SK-N-SH treated with all-trans-retinoic acid at 6 μM for 48 hours (cell line): ENCODE measurements around the gene ZNF584.
A peak's percentile ranks its signal among the peaks of the same experiment; 100 is the strongest.

ENCODE experiments used
- ATAC-seq: fragments of 200-7000 bp; cut with Tn5 transposase; 3 replicates; pipeline ENCODE4 v1.9.1; 2020; ENCODE audit warnings: mild to moderate bottlenecking, moderate library complexity
- ARNTL ChIP-seq: fragments of 450-650 bp; formaldehyde crosslinking; IDR thresholded peaks from 2 replicates; pipeline ENCODE4 v1.5.0; 2020; ENCODE audit warnings: low read depth, mild to moderate bottlenecking, moderate library complexity, borderline replicate concordance
- BACH2 ChIP-seq: fragments of 250-450 bp; sonication (Bioruptor Pico); IDR thresholded peaks from 2 replicates; pipeline ENCODE4 v1.9.0; 2021; ENCODE audit warnings: mild to moderate bottlenecking, borderline replicate concordance
- CSDC2 ChIP-seq: fragments of 250-450 bp; sonication (Bioruptor Pico); IDR thresholded peaks from 2 replicates; pipeline ENCODE4 v1.5.0; 2020; ENCODE audit warnings: mild to moderate bottlenecking, moderate library complexity
- ESRRG ChIP-seq: fragments of 250-450 bp; sonication (Bioruptor Pico); IDR thresholded peaks from 2 replicates; pipeline ENCODE4 v1.6.1; 2021; ENCODE audit warnings: mild to moderate bottlenecking
- GLIS3 ChIP-seq: fragments of 250-450 bp; sonication (Bioruptor Pico); IDR thresholded peaks from 2 replicates; pipeline ENCODE4 v1.5.0; 2020; ENCODE audit warnings: mild to moderate bottlenecking, moderate library complexity
- ISL1 ChIP-seq: fragments of 250-450 bp; sonication (Bioruptor Pico); IDR thresholded peaks from 2 replicates; pipeline ENCODE4 v2.1.2; 2022; ENCODE audit warnings: mild to moderate bottlenecking, moderate library complexity
- OSR1 ChIP-seq: fragments of 250-450 bp; sonication (Bioruptor Pico); IDR thresholded peaks from 2 replicates; pipeline ENCODE4 v1.8.0; 2022; ENCODE audit warnings: moderate library complexity, mild to moderate bottlenecking, inconsistent platforms
- PPARA ChIP-seq: fragments of 250-450 bp; sonication (Bioruptor Pico); IDR thresholded peaks from 2 replicates; pipeline ENCODE4 v1.5.0; 2020; ENCODE audit warnings: mild to moderate bottlenecking, borderline replicate concordance
- RARB ChIP-seq: fragments of 250-450 bp; sonication (Bioruptor Pico); IDR thresholded peaks from 2 replicates; pipeline ENCODE4 v1.8.0; 2021; ENCODE audit warnings: mild to moderate bottlenecking, moderate library complexity
- SNAI2 ChIP-seq: fragments of 250-450 bp; sonication (Bioruptor Pico); IDR thresholded peaks from 2 replicates; pipeline ENCODE4 v1.5.0; 2020; ENCODE audit warnings: mild to moderate bottlenecking, moderate library complexity
- TCF4 ChIP-seq: fragments of 250-450 bp; sonication (Bioruptor Pico); IDR thresholded peaks from 2 replicates; pipeline ENCODE4 v1.8.0; 2021; ENCODE audit warnings: mild to moderate bottlenecking, moderate library complexity, borderline replicate concordance
- TOX ChIP-seq: fragments of 250-450 bp; sonication (Bioruptor Pico); IDR thresholded peaks from 2 replicates; pipeline ENCODE4 v1.8.0; 2021; ENCODE audit warnings: mild to moderate bottlenecking, moderate library complexity, borderline replicate concordance
- ZC3H10 ChIP-seq: fragments of 250-450 bp; sonication (Bioruptor Pico); IDR thresholded peaks from 2 replicates; pipeline ENCODE4 v1.5.1; 2021; ENCODE audit warnings: mild to moderate bottlenecking, moderate library complexity
- ZFP3 ChIP-seq: fragments of 250-450 bp; sonication (Bioruptor Pico); IDR thresholded peaks from 2 replicates; pipeline ENCODE4 v1.5.0; 2020; ENCODE audit warnings: mild to moderate bottlenecking, moderate library complexity
- ZFP30 ChIP-seq: fragments of 450-650 bp; formaldehyde crosslinking; IDR thresholded peaks from 2 replicates; pipeline ENCODE4 v1.5.0; 2022; ENCODE audit warnings: mild to moderate bottlenecking, moderate library complexity
- ZNF565 ChIP-seq: fragments of 450-650 bp; formaldehyde crosslinking; conservative IDR thresholded peaks from 2 replicates; pipeline ENCODE4 v1.5.0; 2020; ENCODE audit warnings: low read depth, mild to moderate bottlenecking, moderate library complexity
- ZNF70 ChIP-seq: fragments of 450-650 bp; formaldehyde crosslinking; IDR thresholded peaks from 2 replicates; pipeline ENCODE4 v1.5.0; 2020; ENCODE audit warnings: mild to moderate bottlenecking, moderate library complexity
- ZNF8 ChIP-seq: fragments of 450-650 bp; formaldehyde crosslinking; IDR thresholded peaks from 2 replicates; pipeline ENCODE4 v1.5.0; 2020; ENCODE audit warnings: mild to moderate bottlenecking, moderate library complexity
- TF ChIP-seq, protein P1 (sequence below): fragments of 250-450 bp; sonication (Bioruptor Pico); IDR thresholded peaks from 2 replicates; pipeline ENCODE4 v1.8.0; 2020; ENCODE audit warnings: mild to moderate bottlenecking, moderate library complexity, borderline replicate concordance
- TF ChIP-seq, protein P2 (sequence below): fragments of 250-450 bp; sonication (Bioruptor Pico); IDR thresholded peaks from 2 replicates; pipeline ENCODE4 v1.8.0; 2021; ENCODE audit warnings: low read depth, mild to moderate bottlenecking, moderate library complexity, borderline replicate concordance
- TF ChIP-seq, protein P3 (sequence below): fragments of 250-450 bp; sonication (Bioruptor Pico); IDR thresholded peaks from 2 replicates; pipeline ENCODE4 v1.5.1; 2021; ENCODE audit warnings: mild to moderate bottlenecking, moderate library complexity
- TF ChIP-seq, protein P4 (sequence below): fragments of 250-450 bp; sonication (Bioruptor Pico); IDR thresholded peaks from 2 replicates; pipeline ENCODE4 v1.5.1; 2020; ENCODE audit warnings: low read depth, mild to moderate bottlenecking, moderate library complexity

Gene ZNF584

GRCh38 chr19:58453743-58454142 lies 45.3 kb downstream of the ZNF584 start (continued):
- TF ChIP-seq, protein P1, sequence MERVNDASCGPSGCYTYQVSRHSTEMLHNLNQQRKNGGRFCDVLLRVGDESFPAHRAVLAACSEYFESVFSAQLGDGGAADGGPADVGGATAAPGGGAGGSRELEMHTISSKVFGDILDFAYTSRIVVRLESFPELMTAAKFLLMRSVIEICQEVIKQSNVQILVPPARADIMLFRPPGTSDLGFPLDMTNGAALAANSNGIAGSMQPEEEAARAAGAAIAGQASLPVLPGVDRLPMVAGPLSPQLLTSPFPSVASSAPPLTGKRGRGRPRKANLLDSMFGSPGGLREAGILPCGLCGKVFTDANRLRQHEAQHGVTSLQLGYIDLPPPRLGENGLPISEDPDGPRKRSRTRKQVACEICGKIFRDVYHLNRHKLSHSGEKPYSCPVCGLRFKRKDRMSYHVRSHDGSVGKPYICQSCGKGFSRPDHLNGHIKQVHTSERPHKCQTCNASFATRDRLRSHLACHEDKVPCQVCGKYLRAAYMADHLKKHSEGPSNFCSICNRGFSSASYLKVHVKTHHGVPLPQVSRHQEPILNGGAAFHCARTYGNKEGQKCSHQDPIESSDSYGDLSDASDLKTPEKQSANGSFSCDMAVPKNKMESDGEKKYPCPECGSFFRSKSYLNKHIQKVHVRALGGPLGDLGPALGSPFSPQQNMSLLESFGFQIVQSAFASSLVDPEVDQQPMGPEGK (CRISPR knock-in tag) = no peak
- TF ChIP-seq, protein P2, sequence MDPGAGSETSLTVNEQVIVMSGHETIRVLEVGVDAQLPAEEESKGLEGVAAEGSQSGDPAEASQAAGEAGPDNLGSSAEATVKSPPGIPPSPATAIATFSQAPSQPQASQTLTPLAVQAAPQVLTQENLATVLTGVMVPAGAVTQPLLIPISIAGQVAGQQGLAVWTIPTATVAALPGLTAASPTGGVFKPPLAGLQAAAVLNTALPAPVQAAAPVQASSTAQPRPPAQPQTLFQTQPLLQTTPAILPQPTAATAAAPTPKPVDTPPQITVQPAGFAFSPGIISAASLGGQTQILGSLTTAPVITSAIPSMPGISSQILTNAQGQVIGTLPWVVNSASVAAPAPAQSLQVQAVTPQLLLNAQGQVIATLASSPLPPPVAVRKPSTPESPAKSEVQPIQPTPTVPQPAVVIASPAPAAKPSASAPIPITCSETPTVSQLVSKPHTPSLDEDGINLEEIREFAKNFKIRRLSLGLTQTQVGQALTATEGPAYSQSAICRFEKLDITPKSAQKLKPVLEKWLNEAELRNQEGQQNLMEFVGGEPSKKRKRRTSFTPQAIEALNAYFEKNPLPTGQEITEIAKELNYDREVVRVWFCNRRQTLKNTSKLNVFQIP = no peak
- TF ChIP-seq ARNTL (CRISPR knock-in tag) (no peak), OSR1 (CRISPR knock-in tag) (no peak), BACH2 (CRISPR knock-in tag) (no peak), ZNF565 (no peak)
- TF ChIP-seq, all 23 proteins: peak for 0

GRCh38 chr19:58455306-58455705 lies 46.9 kb downstream of the ZNF584 start:
- TF ChIP-seq OSR1 (CRISPR knock-in tag) (no peak), ZNF70 (CRISPR knock-in tag) (no peak), ISL1 (CRISPR knock-in tag) (no peak), ESRRG (CRISPR knock-in tag) (no peak), ZNF8 (CRISPR knock-in tag) (no peak)
- no peak for ATAC-seq

- no peak for ATAC-seq
- no peak for TF ChIP-seq CSDC2 (CRISPR knock-in tag)
- no peak for TF ChIP-seq OSR1 (CRISPR knock-in tag)
- no peak for TF ChIP-seq ZNF8 (CRISPR knock-in tag)
- no peak for TF ChIP-seq RARB (CRISPR knock-in tag)
- TF ChIP-seq, protein P3, sequence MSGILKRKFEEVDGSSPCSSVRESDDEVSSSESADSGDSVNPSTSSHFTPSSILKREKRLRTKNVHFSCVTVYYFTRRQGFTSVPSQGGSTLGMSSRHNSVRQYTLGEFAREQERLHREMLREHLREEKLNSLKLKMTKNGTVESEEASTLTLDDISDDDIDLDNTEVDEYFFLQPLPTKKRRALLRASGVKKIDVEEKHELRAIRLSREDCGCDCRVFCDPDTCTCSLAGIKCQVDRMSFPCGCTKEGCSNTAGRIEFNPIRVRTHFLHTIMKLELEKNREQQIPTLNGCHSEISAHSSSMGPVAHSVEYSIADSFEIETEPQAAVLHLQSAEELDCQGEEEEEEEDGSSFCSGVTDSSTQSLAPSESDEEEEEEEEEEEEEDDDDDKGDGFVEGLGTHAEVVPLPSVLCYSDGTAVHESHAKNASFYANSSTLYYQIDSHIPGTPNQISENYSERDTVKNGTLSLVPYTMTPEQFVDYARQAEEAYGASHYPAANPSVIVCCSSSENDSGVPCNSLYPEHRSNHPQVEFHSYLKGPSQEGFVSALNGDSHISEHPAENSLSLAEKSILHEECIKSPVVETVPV = no peak
Observed at GRCh38 chr19:58456111-58456510, 47.7 kb downstream of the ZNF584 start.

GRCh38 chr19:58460039-58460438 lies 51.6 kb downstream of the ZNF584 start:
- no peak for ATAC-seq
- TF ChIP-seq SNAI2 (CRISPR knock-in tag) (no peak), ZFP3 (CRISPR knock-in tag) (no peak), BACH2 (CRISPR knock-in tag) (no peak), ARNTL (CRISPR knock-in tag) (no peak), ISL1 (CRISPR knock-in tag) (no peak), GLIS3 (CRISPR knock-in tag) (no peak), ESRRG (CRISPR knock-in tag) (no peak), CSDC2 (CRISPR knock-in tag) (no peak), OSR1 (CRISPR knock-in tag) (no peak), TOX (CRISPR knock-in tag) (no peak), TCF4 (CRISPR knock-in tag) (no peak), ZC3H10 (CRISPR knock-in tag) (no peak), PPARA (CRISPR knock-in tag) (no peak), ZFP30 (no peak), ZNF565 (no peak)

DNA sequence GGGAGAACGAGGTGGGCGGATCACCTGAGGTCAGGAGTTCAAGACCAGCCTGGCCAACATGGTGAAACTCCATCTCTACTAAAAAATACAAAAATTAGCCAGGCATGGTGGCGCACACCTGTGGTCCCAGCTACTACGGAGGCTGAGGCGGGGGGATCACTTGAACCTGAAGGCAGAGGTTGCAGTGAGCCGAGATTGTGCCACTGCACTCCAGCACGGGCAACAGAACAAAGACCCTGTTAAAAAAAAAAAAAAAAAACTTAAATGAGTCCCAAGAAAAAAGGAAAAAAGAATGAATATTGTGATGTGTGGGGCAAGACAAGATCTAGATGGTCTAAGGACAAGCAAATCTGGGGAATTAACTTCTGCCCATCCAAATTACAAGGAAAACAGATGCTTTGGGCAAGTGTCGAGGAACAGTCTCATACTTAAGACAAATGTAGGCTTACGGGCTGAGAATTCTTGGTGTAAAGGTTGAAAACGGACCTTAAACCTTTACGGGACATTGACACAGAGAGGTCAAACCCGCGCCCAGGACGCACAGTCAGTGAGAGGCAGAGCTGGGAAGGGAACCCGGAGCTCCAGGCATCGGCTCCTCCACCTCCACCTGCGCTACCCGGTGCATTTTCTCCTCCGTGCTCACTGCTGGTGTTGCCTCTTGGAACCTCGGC lies 57.8 kb downstream of the ZNF584 start:
- ATAC-seq = peak; percentile 44
- TF ChIP-seq ZNF8 (CRISPR knock-in tag) = no peak
- TF ChIP-seq ZFP30 = no peak
- TF ChIP-seq, protein P4, sequence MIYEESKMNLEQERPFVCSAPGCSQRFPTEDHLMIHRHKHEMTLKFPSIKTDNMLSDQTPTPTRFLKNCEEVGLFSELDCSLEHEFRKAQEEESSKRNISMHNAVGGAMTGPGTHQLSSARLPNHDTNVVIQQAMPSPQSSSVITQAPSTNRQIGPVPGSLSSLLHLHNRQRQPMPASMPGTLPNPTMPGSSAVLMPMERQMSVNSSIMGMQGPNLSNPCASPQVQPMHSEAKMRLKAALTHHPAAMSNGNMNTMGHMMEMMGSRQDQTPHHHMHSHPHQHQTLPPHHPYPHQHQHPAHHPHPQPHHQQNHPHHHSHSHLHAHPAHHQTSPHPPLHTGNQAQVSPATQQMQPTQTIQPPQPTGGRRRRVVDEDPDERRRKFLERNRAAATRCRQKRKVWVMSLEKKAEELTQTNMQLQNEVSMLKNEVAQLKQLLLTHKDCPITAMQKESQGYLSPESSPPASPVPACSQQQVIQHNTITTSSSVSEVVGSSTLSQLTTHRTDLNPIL = no peak
- TF ChIP-seq TOX (CRISPR knock-in tag) = no peak
- no peak; the same call in 1 of the 2 replicates for TF ChIP-seq GLIS3 (CRISPR knock-in tag)
- TF ChIP-seq, protein P1 (CRISPR knock-in tag) = no peak
- TF ChIP-seq ESRRG (CRISPR knock-in tag) = no peak
- TF ChIP-seq, protein P2 = no peak
- TF ChIP-seq ZC3H10 (CRISPR knock-in tag) = no peak
- TF ChIP-seq CSDC2 (CRISPR knock-in tag) = no peak
- TF ChIP-seq PPARA (CRISPR knock-in tag) = no peak
- TF ChIP-seq, protein P3 = no peak
